ENCODE results near the gene VAV2. TPM values are rescaled to one million over a fixed set of nuclear protein-coding genes. Genes with fewer than 3 reads are reported as not detected.

Gene VAV2
- polyA plus RNA-seq, 1 of the 3 experiments (the other 2 are of a cell fraction): 14.9 TPM

- no peak for DNase-seq
- CTCF ChIA-PET: interaction anchor here (0.7 to 9.3 kb wide), 12 partner anchors 10 to 186 kb away, joined by 3 to 83 read pairs (median 4); no protein-coding TSS in a partner anchor
These were observed 278.1 kb downstream of the VAV2 start for GRCh38 chr9:133713960-133714495.

GRCh38 chr9:133713150-133713959 is 278.8 kb downstream of the VAV2 start:
- Histone ChIP-seq H3K36me3 (replicated peaks in 1 of 2; ENCODE audit: control insufficient read depth in 1 of 2, insufficient read depth in 2 of 2, low read length in 1 of 2) (no peaks in the 10 kb centered on the region), H3K4me2 (no peak overlapping the region), H3K4me3 (ENCODE audit: low read depth in 2 of 2, low read length in 1 of 2) (no peak overlapping the region), H3K9me2 (no peaks in the 10 kb centered on the region), H2AFZ (ENCODE audit: low read depth) (no peak overlapping the region), H3K4me1 (ENCODE audit: control insufficient read depth in 1 of 2, insufficient read depth in 2 of 2, low read depth in 1 of 2, low read length in 1 of 2) (peaks cover 25 to 33% of the 10 kb centered on the region in 2 experiments; a peak in 3 of 4 replicates), H3F3A (replicated peaks; ENCODE audit: insufficient read depth) (peaks cover 18% of the 10 kb centered on the region), H3K79me2 (ENCODE audit: insufficient read depth) (no peaks in the 10 kb centered on the region), H4K20me1 (ENCODE audit: insufficient read depth) (no peaks in the 10 kb centered on the region), H3K9me3 (no peaks in the 10 kb centered on the region), H3K27ac (ENCODE audit: low read depth in 2 of 2, low read length in 1 of 2) (no peak overlapping the region), H3K27me3 (ENCODE audit: insufficient read depth) (no peaks in the 10 kb centered on the region), H3K9ac (no peak overlapping the region)
- CTCF ChIA-PET: interaction anchor here (0.5 to 9.3 kb wide), 8 partner anchors 10 to 109 kb away, joined by 3 to 83 read pairs (median 4); no protein-coding TSS in a partner anchor
- no peak for DNase-seq
- TF ChIP-seq TCF12 (IDR thresholded peaks at IDR 0.05): no peak
- TF ChIP-seq FOSL2 (IDR thresholded peaks at IDR 0.05; ENCODE audit: borderline replicate concordance, low read depth): no peak
- 97% methylated on average over 13 of the region's 25 CpGs for whole genome bisulfite sequencing (ENCODE audit: low lambda C conversion rate)
- POLR2A ChIA-PET: interaction anchor here (1.2 to 1.8 kb wide), 2 partner anchors 47 to 179 kb away, joined by 3 to 6 read pairs; partner anchors contain the start of gene ADAMTSL2

More at GRCh38 chr9:133713960-133714495, 278.1 kb downstream of the VAV2 start:
- H3K79me2 ChIP-seq (ENCODE audit: insufficient read depth): no peaks in the 10 kb centered on the region
- 81% methylated on average over 16 of the region's 18 CpGs for WGBS (ENCODE audit: low lambda C conversion rate)
- no peak overlapping the region for H3K4me3 ChIP-seq (ENCODE audit: low read depth in 2 of 2, low read length in 1 of 2)
- peaks cover 18% of the 10 kb centered on the region for H3F3A ChIP-seq (replicated peaks; ENCODE audit: insufficient read depth)
- H4K20me1 ChIP-seq (ENCODE audit: insufficient read depth): no peaks in the 10 kb centered on the region
- POLR2A ChIA-PET: interaction anchor here (1.2 to 1.8 kb wide), 2 partner anchors 48 to 180 kb away, joined by 3 to 6 read pairs; partner anchors contain the start of gene ADAMTSL2
- H3K9ac ChIP-seq: no peak overlapping the region; the same call in 1 of the 2 replicates
- H3K27me3 ChIP-seq (ENCODE audit: insufficient read depth): no peaks in the 10 kb centered on the region
- H3K4me1 ChIP-seq (ENCODE audit: control insufficient read depth in 1 of 2, insufficient read depth in 2 of 2, low read depth in 1 of 2, low read length in 1 of 2): peaks cover 25 to 33% of the 10 kb centered on the region in 2 experiments; a peak in 3 of 4 replicates
- no peak overlapping the region for H3K4me2 ChIP-seq
- H3K27ac ChIP-seq (ENCODE audit: low read depth in 2 of 2, low read length in 1 of 2): peak overlapping the region in 1 of 2 experiments; percentile 89; a peak in 2 of 4 replicates
- no peaks in the 10 kb centered on the region for H3K9me3 ChIP-seq
- TF ChIP-seq ELF1 (IDR thresholded peaks at IDR 0.05) (no peak), IRF3 (IDR thresholded peaks at IDR 0.05; ENCODE audit: low read depth, low read length) (no peak), JUND (IDR thresholded peaks at IDR 0.05) (no peak)
- no peaks in the 10 kb centered on the region for H3K9me2 ChIP-seq
- no peaks in the 10 kb centered on the region for H3K36me3 ChIP-seq (replicated peaks in 1 of 2; ENCODE audit: control insufficient read depth in 1 of 2, insufficient read depth in 2 of 2, low read length in 1 of 2)
- no peak overlapping the region for H2AFZ ChIP-seq (ENCODE audit: low read depth)

Measured in SK-N-SH (cell line).